ENCODE measurements around the gene SLC24A4.

GRCh38 chr14:92460916-92461579, 138.1 kb downstream of the SLC24A4 start:
- TF ChIP-seq CTCF (IDR thresholded peaks at IDR 0.05) (no peak), POLR2A (IDR thresholded peaks at IDR 0.05) (no peak)

Measured in uterus (tissue), 2 donors.